ENCODE data around the gene ANKFY1.

GRCh38 chr17:4174556-4174955 lies 89.2 kb downstream of the ANKFY1 start:
- TF ChIP-seq CTCF (IDR thresholded peaks at IDR 0.05; ENCODE audit: low read depth, low read length, poor library complexity, severe bottlenecking), result no peak
- no peak for TF ChIP-seq EZH2phosphoT487 (IDR thresholded peaks at IDR 0.05; ENCODE audit: borderline replicate concordance, low read length)

Measured in DOHH2 (cell line).